ENCODE data around the gene PDE2A.

GRCh38 chr11:72723508-72723907 lies 49.3 kb upstream of the PDE2A start:
- TF ChIP-seq, protein P1, sequence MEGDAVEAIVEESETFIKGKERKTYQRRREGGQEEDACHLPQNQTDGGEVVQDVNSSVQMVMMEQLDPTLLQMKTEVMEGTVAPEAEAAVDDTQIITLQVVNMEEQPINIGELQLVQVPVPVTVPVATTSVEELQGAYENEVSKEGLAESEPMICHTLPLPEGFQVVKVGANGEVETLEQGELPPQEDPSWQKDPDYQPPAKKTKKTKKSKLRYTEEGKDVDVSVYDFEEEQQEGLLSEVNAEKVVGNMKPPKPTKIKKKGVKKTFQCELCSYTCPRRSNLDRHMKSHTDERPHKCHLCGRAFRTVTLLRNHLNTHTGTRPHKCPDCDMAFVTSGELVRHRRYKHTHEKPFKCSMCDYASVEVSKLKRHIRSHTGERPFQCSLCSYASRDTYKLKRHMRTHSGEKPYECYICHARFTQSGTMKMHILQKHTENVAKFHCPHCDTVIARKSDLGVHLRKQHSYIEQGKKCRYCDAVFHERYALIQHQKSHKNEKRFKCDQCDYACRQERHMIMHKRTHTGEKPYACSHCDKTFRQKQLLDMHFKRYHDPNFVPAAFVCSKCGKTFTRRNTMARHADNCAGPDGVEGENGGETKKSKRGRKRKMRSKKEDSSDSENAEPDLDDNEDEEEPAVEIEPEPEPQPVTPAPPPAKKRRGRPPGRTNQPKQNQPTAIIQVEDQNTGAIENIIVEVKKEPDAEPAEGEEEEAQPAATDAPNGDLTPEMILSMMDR (IDR thresholded peaks at IDR 0.05 in 2 of 3, conservative IDR thresholded peaks at IDR 0.05 in 1 of 3; ENCODE audit: control insufficient read depth in 2 of 3, extremely low read depth in 1 of 3, insufficient read depth in 1 of 3, low read depth in 3 of 3, low read length in 3 of 3) = no peak
- TF ChIP-seq YY1 (IDR thresholded peaks at IDR 0.05; ENCODE audit: low read depth, low read length) = no peak
- no peak for TF ChIP-seq RAD21 (IDR thresholded peaks at IDR 0.05; ENCODE audit: insufficient read depth, low read depth, low read length)
- no peak for TF ChIP-seq ASH2L (IDR thresholded peaks at IDR 0.05; ENCODE audit: borderline replicate concordance, low read depth)
- TF ChIP-seq, protein P2, sequence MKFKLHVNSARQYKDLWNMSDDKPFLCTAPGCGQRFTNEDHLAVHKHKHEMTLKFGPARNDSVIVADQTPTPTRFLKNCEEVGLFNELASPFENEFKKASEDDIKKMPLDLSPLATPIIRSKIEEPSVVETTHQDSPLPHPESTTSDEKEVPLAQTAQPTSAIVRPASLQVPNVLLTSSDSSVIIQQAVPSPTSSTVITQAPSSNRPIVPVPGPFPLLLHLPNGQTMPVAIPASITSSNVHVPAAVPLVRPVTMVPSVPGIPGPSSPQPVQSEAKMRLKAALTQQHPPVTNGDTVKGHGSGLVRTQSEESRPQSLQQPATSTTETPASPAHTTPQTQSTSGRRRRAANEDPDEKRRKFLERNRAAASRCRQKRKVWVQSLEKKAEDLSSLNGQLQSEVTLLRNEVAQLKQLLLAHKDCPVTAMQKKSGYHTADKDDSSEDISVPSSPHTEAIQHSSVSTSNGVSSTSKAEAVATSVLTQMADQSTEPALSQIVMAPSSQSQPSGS (IDR thresholded peaks at IDR 0.05; ENCODE audit: low read length) = no peak
- TF ChIP-seq SPI1 (IDR thresholded peaks at IDR 0.05; ENCODE audit: borderline replicate concordance, insufficient read depth, low read depth, low read length) = no peak
